NCI-H345 treated with DMSO at 0.1 percent for 48 hours (cell line): Measurements from ENCODE around the gene RBM17.
"Not testable (repeated sequence)": the region's sequence is repeated elsewhere in the genome, so short reads cannot be mapped to it uniquely, and the experiment has no call there.

Source experiments
- DNase-seq: peaks from one replicate; lab custom pipeline; 2025; ENCODE audit not compliant: unreplicated experiment; lab: John Stamatoyannopoulos, UW

RBM17 gene

DNA sequence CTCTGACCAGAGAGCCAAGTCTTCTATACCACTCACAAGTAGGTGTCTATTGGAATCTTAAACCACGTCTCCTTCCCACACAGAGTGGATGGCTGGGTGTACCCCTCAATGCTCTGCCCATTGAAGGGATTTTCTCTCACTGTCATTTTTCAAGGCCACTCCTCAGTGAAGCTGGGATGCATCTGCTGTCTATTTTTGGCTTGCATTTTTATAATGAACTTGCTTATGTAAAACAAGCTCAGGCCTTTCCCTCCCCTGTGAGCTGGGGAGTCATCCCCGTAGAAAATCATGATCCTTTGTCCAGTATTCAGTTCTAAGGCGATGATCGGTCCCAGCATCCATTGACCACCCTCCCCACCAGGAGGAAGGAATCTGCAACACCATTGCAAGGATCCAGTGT is 9.8 kb upstream of the RBM17 start:
- DNase-seq, result no peak

DNA sequence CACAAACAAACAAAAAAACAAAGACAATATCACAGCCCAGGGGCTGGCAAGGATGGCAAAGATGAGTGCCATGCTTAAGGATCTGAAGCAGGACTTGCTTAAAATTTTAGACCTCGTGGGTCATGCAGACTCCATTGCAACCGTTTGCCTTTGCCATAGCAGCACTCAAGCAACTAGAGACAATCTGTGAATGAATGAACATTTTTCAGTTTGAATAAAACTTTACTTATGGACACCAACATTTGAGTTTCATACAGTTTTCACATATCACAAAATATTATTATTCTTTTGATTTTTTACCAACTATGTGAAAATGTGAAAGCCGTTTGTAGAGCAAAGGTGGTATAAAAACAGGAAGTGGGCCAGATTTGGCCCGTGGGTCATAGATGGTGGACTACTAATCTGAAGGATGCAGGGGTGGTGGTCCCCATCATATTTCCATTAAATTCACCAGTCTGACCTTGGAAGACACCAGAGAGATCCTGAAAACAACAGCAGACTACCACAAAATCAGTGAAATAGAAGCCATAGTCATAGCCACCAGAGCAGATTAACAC is 8.3 kb upstream of the RBM17 start:
- no peak for DNase-seq

DNA sequence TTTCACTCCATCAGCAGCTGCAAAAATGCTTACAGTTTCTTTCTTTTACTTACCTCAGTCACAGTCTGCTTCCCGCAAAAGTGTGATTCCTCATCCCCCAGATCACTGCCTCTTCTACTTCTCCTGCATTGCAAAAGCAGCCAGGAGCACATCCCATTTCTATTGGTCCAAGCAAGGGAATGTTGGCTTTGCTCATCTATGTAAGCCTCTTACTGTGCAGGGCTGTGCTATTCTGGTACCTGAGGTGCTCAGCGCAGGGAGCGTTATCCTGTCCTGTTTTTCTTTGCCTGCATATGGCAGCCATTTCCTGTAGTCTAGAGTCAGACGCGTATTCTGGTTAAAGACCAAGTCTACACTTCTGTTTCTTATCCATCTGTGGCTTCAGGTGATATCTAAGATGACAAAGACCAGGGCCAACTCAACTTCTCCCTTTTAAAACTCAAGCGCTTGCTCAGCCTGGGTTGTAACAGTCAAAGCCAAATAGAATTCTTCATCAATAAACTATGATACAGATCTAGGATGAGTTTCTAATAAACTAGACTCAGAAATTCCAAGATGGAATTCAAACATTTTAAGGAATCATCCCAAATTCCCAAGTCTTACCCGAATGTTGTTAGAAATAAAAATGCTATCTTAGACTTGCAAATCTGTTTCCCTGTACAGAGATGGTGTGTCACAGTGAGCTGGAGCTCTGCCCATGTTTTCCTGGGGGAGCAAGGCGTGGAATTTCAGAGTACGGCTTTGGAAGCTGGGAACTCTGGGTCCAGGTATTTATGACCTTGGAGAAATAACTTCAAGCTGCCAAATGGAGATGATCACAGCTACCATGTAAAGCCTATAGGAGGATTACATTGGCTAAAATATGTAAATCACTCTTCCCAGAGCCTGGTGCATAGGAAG is 6.1 kb upstream of the RBM17 start:
- no peak for DNase-seq

DNA sequence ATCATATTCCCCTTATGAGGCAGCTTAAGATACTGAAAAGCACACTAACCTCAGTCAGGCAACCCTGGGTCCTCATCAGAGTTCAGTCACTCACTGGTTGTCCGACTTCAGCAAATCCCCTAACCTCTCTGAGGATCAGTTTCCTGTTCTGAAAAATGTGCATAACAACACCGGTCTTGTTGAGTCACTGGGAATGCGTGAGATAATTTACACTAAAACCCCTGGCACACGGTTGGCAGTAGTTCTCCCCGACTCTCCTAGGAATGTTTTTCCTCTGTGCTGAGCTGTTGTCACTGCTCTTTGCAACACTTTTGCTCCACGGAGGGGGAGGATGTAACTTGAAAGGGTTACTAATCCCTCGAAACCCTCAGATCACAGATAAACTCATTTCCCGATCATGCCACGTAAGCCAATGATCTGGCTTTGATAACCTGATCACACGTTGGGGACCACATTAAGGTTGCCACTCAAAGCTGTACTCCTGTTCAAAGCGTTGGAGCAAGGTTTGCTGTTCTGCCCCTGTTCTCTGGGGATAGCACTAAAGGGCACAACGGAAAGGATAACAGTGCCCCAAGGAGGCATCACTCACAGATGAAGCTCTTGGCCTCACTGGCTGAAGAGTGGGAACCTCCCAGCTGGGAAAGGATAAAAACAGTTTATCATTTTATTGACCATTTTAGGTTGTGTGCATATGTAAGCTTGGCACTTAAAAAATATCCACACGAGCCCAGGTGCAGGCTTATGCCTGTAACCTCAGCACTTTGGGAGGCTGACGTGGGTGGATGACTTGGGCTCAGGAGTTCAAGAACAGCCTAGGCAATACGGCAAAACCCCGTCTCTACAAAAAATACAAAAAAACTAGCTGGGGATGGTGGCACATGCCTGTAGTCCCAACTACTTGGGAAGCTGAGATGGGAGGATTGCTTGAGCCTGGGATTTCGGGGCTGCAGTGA is 5.0 kb upstream of the RBM17 start:
- DNase-seq, result no peak

DNA sequence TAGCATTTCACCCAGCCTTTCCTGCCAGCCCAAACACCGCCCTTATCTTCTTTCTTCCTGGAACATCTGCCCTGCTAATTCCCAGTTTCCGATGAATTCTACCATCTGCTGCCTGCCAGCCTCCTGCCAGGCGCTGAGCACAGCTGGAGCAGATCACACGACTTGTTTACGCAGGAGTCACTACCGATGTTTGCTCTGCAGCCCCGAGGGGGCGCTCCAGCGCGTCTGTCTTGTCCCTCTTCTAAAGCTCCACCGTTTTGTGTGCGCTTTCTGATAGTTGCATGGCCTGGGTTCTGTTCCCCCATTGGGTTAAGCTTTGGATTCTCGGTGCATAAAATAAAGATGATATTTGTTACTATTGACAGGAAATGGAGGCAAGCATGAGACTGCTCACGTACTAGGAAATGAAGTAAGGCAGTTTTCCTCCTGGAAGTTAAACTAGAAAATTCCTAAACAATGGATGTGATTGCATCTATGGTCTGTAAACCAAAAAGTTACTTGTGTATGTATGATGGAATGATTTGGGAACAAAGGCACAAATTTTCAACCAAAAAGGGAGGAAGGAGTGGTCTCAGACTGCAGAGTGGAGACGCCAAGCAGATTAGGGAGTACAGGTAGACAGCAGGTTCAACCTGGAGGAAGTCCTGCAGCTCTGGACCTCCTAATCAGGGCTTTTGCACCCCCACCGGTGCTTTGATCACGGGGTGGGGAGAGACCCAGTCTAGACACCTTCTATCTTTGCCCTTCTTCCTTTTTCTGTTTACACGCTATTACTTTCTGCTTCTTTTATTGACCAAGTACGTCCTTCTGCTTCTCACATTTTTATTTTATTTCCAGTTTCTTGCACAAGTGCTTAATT is 2.2 kb upstream of the RBM17 start:
- peak; percentile 46 for DNase-seq

DNA sequence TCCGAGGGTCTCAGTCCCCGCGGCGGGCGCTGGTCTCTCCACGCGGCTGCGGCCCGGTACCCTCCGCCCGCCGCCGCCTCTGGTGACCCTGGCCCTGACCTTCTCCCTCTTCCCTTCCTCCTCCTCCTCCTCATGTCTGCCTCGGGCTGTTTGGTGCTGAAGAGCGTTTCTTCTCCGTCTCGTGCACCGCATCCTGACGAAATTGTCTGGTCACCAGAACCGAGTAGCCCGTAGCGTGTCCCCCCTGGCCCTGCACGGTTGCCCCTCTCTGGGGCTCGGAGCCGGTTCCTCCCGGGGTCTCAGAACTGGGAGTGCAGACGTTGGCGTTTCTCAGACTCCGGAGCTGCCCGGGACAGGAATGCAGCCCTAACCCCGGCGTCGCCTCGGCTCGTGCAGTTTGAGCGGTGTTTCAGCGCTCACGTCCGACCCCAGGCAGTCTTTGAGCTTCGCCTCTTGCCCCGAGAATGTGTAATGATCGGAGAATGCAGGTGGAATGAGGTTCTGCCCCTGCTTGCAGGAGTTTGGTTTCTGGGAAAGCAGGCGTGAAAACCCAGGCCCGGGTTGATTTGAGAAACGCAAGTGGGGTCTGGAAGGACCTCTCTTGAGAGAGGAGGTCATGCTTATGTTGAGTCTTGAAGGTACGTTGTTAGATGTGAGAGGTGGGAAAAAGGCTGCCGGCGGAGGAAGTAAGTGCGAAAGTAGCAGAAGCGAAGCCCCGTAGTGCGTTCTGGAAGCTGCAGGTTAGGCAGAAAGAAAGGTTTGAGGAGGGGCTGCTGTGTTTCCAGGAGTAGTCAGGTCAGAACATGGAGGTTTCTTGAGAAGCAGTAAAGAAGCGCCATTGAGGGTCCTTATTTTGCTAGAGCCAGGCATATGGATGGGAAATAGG is 743 bp downstream of the RBM17 start:
- DNase-seq, result no peak

DNA sequence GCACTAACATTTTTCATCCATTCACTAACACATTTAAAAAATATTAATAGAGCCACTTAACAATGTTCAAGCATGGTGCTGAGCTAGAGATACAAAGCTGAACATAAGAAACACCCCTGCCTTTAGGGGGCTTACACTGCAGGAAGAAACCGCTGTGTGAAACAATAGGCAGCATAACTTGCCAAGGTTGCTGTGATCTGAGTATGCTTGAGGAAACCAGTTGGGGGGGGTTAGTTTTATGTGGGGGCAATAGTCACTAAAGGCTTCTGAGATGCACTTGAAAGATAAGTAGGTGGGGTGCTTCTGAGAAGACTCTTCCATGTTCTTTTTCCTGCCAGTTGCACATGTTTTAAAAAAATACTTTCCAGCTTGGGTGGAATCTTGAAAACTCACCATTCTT is 2.8 kb downstream of the RBM17 start:
- DNase-seq, result no peak

DNA sequence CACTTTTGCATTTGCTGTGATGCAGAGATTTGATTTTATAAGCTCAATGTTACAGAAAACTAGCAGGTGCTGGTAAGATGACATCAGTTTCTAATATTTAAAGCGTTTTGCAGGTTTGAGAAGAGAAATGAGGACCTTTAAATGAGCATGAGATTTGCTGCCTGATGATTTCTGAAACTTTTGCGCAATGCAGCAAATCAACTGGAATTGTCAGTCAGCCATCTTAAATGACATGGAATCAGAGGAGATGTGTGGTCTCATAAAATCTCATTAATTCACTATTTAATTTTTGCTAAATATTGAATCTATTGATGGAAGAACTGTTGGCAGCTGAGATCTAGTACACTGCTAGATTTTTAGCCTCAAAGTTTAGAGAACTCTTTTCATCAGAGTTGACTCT is 3.9 kb downstream of the RBM17 start:
- DNase-seq, result no peak

DNA sequence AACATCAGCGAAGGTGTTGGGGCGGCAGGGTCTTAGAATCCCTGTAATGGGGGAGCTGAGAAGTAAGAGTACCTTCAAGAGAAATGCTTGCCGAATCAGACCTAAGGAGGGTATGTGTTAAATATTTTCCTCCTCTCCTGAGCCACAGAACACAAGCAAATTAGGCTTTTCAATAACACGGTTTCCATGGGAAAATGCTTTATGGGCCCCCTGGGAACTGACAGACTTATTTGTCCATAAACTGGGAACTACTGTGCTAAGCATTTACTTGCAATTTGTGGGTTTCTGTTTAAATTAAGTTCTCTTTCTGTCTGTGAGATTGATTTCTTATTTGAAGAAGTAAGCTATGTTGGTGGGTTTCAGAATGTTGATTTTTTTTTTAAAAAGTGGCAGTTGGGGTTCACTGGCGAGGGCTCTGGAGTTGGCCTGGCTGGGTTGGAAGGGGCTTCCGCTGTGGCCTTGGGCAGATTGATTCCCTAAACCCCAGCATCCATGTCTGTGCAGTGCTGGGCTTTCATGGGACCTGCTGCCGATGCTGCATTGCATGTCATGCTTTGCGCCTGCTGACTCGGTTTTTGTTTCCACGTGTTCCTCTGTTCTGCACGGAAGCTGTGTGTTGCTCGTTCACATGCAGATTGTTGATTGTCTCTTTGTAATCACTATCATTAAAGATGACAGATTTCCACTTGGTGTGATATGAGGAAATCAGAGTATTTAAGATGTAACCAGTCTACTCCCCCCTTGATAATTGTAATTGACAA is 7.2 kb downstream of the RBM17 start:
- DNase-seq, result no peak

DNA sequence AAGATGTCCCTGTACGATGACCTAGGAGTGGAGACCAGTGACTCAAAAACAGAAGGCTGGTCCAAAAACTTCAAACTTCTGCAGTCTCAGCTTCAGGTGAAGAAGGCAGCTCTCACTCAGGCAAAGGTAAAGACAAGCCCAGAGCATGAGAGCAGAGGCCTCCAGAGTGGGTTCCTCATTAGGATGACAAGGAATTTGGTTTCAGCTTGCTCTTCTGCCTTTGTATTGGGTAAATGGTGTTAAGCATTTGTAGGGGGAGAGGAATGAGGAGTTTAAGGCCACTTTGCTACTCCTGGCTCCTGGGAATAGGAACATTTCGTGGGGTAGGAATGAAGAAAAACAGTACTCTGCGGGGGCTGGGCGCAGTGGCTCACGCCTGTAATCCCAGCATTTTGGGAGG is 8.2 kb downstream of the RBM17 start:
- no peak for DNase-seq

DNA sequence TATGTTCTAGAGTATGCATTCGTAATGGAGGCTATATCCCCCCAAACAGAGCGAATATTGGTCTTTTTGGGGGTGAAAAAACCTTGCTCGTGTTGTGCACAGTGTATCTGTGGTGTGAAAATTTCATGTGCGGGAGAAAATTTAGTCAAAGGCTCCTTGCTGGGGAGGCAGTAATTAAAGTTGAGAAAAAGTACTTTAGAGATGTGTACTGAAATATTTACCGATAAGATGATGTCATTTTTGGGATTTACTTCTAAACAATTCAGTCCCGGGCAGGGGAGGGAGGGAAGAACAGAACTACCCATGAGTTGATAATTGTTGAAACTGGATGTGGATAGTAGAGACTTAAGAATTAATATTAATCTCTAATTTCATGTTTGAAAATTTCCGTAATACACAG is 9.3 kb downstream of the RBM17 start:
- DNase-seq, result no peak

DNA sequence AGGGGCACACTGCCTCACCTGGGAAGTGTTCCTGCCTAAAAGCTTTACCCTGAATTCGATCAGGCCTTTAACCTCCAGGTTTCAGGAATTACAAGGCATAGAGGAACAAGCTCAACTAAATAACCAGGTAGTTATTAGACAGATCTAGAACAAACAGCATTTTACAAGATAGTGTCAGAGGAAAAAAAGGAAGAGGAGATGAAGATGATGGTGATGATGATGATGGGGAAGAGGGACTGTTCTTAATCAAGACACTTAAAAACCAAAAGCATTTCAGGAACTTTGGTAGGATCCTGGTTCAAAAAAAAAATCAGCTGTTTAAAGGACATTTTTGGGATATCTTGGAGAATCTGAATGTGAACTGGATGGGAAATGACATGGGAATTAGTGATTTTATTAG is 11.5 kb downstream of the RBM17 start:
- no peak for DNase-seq

DNA sequence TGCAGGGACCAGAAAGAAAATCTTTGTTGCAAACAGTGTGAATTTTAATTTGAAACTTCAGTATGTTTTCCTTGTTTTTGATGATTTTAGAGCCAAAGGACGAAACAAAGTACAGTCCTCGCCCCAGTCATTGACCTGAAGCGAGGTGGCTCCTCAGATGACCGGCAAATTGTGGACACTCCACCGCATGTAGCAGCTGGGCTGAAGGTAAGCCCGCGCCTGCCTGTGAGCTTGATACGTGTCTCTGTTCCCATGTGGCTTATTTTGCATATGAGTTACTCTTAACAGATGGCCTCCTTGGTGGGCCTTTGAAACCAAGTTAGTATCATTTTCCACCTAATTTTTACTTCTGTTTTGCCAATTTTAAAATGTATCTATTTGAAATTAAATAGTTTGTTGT is 12.3 kb downstream of the RBM17 start:
- DNase-seq, result no peak

DNA sequence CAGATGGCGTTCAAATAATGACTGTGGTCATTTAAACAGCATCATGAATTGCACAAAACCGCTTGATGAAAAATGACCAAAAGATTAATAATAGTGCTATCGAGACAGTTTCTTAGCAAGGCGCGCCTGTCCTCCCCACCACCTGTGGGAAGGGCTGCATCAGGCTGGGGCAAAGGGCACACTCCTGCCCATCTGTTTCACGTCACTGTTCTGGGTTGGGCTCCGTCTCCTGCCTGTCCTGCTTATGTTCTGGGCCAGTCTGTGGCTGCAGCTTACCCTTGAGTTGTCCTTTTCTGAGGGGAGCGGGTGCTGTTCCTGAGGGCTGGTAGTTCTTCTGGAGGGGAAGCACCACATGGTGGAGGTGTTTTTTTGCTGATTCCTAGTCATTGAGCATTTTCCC is 13.3 kb downstream of the RBM17 start:
- DNase-seq, result no peak

DNA sequence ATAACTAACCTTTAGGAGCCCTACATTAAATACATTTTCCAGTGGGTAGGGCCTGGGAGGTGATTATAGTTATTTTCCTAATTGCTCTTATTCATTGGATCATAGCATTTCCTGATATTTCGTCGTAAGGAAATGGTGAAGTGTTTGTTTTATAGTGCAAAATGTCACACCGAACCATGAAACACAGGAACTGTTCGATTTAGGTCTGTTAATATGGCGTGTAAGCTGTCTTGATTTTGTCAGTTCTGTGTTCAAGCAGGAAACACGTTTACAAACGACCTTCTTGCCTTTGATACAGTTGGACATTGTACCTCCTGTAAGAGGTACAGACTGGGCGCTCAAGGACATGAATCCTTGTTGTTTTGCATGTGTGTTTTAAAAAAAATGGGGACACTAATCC is 14.8 kb downstream of the RBM17 start:
- no peak for DNase-seq

DNA sequence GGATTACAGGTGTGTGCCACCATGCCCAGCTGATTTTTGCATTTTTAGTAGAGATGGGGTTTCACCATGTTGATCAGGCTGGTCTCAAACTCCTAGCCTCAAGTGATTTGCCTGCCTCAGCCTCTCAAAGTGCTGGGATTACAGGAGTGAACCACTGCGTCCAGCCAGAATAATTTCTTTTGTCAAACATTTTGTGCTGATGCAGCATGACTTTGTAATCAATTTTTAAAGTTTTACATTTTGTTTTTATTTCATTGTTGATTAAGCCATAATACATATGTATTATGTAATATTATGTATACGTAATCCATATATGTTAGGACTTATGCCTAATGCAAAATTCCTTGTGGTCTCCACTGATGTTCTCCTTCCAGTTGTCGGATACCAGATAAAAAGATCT is 18.8 kb downstream of the RBM17 start:
- DNase-seq, result not testable (repeated sequence)

DNA sequence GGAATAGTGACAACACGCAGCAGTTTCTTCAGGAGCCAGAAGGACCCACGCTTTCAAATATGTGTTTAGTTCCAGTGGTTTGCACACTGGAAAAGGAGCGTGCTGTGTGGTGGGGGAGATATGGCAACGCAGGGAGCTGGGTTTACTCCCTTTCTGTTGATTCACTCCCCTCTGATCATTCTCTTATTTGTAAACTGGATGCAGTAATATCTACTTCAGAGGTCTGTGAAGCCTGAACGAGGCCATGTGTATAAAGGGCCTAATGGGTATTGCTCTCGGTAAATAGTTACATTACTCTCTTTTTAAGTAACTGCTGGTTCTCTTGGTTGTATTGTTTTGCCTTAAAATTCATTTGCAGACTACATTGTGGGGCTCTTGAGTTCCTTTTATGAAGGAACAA is 19.2 kb downstream of the RBM17 start:
- no peak for DNase-seq

DNA sequence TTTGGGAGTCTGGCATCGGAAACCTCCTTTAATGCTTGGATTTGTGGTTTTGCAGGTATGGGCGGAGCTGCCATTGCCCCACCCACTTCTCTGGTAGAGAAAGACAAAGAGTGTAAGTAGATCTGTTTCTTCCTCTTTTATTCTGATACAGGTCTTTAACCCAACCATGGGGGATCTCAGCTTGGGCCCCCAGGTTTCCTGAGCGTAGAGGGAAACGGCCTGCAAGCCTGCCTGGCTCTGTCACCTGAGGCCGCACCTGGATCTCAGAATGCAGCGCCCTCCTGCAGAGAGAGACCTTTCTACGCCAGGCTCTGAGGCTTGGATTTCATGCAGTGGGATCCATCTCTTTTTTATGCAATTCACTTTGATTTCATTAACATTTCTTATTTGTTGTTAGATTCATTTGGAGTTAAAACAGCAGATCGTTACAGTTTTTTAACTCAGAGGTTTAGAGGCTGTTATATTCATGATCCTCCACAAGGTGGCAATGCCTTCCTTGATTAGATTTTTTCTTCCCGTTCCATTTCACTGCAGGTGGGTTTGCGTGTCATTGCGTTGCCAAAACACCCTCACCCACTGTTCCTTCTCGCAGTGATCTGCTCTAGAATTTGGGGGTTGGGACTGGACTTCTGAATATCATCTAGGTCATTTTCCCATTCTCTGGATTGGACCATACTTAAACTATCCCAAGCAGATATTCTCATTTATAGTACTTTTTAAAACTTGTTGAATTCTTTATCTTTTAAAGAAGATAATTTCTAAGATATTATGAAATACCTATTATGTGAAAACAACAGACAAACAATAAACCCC is 20.0 kb downstream of the RBM17 start:
- DNase-seq, result no peak
